Activated CD4-positive, CD25-positive, alpha-beta regulatory T cell treated with anti-CD3 and anti-CD28 coated beads, Interleukin-2, amount 50 U/mL, for 24 hours (primary cell): ENCODE data around the gene GALNT1.

ENCODE experiments used
- ATAC-seq, 2 donors: fragments of 150-1000 bp; cut with Tn5 transposase; one replicate each; pipeline ENCODE4 v1.10.0; 2021; ENCODE audit warnings: mild to moderate bottlenecking in 1 of 2, moderate library complexity in 1 of 2

Gene GALNT1

DNA sequence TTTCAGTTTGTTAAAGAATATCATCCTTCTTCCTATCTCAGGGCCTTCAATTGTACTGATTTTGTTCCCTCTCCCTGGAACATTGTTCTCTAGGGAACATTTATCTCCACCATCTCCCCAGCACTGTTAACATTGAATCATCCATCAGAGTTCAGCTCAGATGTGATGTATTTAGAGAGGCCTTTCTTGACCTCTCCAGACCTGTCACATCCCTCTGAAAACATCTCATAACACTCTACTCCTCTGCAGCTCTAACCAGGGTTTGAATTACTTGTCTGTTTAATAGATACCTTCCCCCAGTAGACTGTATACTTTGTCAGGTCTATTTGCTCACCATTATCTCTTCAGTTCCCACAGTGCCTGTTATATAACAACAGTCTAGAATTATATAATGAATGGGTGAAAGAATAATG, 98.6 kb downstream of the GALNT1 start:
- no peak for ATAC-seq

GRCh38 chr18:35682281-35682867, 100.8 kb downstream of the GALNT1 start:
- no peak for ATAC-seq

- no peak for ATAC-seq
These were observed 101.5 kb downstream of the GALNT1 start for GRCh38 chr18:35683021-35683420.

DNA sequence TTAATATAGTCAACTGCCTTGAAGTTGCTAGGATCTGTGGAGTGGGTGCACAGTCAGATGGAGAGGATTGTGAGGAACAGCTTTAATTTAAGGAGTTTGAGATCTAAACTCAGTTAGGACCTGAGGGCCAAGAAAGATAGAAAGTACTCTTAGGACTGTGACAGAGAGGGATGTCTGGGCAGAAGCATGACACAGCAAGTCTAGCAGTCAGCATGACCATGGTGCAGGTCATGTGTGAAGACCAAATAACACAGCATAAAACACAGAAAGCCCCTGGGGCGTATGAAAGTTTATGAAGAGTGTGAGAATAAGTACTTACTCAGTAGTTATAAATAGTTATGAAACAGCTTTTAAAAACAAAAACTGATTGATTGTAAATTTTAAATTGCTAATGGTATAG, 107.2 kb downstream of the GALNT1 start:
- ATAC-seq = no peak

GRCh38 chr18:35689728-35690127, 108.2 kb downstream of the GALNT1 start:
- ATAC-seq = no peak

- no peak for ATAC-seq
These were observed 110.1 kb downstream of the GALNT1 start for GRCh38 chr18:35691625-35692024.

- no peak for ATAC-seq
These were observed 111.3 kb downstream of the GALNT1 start for GRCh38 chr18:35692866-35693265.

DNA sequence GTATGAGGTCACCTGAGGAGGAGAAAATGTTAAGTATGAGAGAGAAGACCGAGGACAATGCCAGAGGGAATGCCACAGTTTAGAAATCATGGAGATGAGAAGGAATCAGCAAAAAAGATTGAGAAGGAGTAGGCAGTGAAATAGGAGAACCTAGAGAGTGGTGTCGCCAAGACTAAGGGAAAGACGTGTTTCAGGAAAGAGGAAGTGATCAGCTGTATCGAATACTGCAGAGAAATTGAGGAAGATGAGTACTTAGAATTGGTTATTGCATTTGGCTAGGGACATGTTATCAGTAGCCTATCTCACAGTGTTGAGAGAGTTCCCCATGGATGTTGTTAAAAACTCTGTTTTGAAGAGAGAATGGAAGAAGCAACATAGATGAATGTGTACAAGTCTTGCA, 112.3 kb downstream of the GALNT1 start:
- ATAC-seq = no peak

DNA sequence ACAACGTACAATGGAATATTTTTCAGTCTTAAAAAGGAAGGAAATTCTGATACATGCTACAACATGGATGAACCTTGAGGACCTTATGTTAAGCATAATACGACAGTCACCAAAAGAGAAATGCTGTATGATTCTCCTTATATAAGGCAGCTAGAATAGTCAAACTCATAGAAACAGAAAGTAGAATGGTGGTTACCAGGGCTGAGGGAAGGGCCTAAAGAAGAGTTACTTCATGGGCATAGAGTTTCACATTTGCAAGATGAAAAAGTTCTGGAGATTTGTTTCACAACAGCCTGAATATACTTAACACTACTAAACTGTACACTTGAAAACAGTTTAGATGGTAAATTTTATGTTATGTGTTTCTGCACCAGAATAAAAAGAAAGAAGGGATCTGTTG, 113.3 kb downstream of the GALNT1 start:
- no peak for ATAC-seq

GRCh38 chr18:35695384-35695783, 113.8 kb downstream of the GALNT1 start:
- no peak for ATAC-seq

GRCh38 chr18:35695803-35696202, 114.3 kb downstream of the GALNT1 start:
- no peak for ATAC-seq

DNA sequence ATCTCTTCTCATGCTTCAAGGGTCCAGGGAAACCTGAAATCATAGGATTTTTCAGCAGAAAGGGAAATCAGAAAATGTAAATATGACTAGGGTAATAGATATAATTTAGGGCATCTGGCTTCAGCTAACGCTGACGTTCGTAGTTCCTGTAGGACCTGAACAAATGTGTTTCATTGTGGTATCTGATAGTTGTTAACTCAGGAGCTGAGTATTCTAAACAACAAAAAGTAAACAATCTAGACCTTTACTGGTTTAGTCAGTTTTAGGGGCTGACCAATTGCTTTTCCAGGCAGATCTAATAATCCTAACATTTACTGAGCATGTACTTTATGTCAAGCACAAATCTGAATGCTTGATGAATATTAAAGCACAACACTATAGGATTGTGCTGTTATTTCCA, 114.8 kb downstream of the GALNT1 start:
- ATAC-seq = no peak

DNA sequence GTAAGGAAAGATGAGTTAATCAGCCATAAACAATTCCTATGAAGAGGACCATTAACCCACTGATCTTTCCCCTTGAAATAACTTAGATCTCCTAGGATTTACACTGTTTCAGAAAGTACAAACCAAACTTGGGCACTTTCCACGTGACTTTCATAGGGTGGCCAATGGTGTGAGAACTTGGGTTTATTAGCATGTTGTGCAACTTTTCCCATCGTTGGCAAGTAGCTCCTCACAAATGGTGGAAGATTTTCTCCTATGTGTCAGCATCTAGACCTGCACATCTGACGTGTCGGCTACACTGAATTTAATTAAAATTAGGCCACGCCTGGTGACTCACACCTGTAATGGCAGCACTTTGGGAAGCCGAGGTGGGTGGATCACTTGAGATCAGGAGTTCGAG, 116.3 kb downstream of the GALNT1 start:
- ATAC-seq = no peak

- ATAC-seq = no peak
These were observed 121.6 kb downstream of the GALNT1 start for GRCh38 chr18:35703043-35703688.

DNA sequence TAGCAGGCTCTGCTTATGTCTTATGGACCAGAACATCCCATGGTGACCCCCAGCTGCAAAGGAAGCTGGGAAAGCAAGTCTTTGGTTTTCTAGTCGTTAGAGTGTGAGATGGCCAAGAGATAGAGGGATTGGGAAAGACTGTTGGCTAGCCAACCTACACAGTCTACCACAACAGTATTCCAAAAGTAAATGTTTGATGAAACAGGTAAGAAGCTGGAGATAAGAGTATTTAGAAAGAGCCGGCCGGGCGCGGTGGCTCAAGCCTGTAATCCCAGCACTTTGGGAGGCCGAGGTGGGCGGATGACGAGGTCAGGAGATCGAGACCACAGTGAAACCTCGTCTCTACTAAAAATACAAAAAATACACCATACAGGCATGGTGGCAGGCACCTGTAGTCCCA, 124.4 kb downstream of the GALNT1 start:
- no peak for ATAC-seq

GRCh38 chr18:35707247-35707646, 125.7 kb downstream of the GALNT1 start:
- ATAC-seq = no peak

DNA sequence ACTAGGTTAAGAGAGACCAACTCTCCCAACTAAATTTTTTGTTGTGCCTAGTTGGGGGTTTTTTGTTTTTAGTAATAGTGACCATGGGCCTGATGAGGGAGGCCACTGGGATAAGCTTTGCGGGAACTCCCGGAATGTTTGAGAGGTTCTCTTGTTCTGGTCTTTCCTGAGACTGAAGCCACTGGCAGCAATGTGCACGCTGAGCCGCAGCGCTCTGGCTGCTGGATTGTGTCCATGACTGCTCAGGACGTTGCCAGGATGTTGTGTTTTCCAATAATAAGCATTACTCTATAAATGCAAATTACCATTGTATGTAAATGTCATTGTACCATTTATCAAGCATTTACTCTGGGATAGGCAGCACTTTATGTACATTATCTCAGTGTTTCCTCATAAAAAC, 126.1 kb downstream of the GALNT1 start:
- no peak for ATAC-seq

- ATAC-seq = no peak
These were observed 129.0 kb downstream of the GALNT1 start for GRCh38 chr18:35710581-35710980.

DNA sequence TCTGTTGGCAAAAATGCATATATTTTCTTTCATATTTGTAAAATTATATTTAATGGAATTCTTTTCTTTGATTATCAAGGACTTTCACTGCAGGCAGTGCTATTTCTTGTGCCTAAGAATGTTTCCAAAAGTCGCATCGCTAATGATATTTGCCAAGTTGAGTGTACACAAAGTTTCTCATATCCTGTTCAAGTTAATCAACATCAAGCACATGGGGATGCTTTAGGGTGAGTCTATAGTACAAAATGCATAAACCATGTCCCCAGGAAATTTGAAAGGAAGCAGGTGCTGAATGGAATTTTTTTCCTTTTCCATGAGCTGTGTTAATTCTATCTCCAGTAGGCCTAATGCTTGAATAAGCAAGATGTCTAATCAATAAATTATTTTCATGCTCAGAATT, 129.7 kb downstream of the GALNT1 start:
- no peak for ATAC-seq

DNA sequence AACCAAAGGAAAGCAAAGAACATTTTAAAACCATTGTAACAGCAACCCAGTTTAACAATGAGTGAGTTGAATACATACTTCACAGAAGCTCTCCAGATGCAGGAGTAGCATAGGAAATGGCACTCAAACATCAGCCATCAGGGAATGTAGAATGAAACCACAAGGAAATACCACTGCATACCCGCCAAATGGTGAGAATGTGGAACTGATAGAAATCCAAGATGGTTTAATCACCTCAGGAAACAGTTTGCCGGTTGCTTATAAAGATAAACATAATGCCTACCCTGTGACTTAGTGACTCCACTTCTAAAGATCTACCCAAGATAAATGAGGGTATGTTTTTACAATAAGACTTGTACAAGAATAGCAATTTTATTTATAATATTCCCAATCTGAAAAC, 132.0 kb downstream of the GALNT1 start:
- no peak for ATAC-seq

- no peak for ATAC-seq
These were observed 133.0 kb downstream of the GALNT1 start for GRCh38 chr18:35714539-35714938.

GRCh38 chr18:35715139-35715538, 133.6 kb downstream of the GALNT1 start:
- no peak for ATAC-seq

DNA sequence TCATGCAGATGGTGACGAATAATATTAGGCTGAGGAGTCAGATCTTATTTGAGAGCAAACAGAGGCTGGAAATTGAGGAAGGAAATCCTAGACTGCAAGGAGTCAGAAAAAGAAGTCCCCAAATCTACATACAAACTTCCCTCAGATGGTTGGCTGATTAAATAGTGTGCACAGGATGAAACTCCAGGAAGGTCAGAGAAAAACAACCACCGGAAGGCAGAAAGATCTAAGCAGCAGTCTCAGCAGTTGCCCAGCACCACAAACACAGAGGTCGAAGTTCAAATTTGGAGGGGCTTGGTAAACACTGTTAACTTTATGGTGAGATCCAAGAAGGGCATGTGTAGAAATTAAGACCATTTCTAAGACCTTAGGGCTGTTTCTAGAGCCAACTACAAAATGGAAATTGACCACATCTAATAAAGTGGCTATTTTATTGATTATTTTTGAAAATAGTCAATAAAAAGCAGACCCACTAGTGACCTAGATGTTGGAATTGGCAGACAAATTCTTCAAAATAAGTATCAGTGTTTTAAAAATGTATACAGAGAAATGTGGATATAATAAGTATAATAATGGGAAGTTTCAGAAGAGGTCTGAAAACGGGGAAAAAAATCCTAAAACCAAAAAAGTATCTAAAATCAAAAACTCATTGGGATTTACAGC, 134.8 kb downstream of the GALNT1 start:
- no peak for ATAC-seq

DNA sequence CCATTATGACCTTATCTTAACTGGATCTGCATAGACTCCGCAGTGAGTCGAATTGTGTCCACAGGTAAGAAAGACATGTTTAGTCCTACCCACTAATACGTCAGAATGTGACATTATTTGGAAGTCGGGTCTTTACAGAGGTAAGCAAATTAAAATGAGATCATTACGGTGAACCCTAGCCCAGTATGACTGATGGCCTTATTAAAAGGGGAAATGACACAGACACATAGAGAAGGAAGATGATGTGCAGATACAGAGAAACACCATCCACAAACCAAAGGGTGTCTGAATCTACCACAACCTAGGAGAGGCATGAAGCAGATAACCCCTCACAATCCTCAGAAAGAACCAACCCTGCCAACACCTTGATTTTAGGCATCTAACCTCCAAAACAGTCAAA, 135.6 kb downstream of the GALNT1 start:
- no peak for ATAC-seq
